Adrenal gland (tissue), 12 donors: ENCODE results near the gene TIMM9. TPM values are rescaled to one million over a fixed set of nuclear protein-coding genes. Genes with fewer than 3 reads are reported as not detected.

ENCODE experiments used
- DNase-seq, 7 donors: peaks; one replicate each; pipeline ENCODE4 v3.0.0-alpha.2; 2019 to 2020
- H3K27ac ChIP-seq, 5 donors: fragments of 200-600 bp; sonication (generic) in 4 of 5; 1 replicate in 3 of 5; 2 replicates in 2 of 5; pipeline versions ENCODE4 v1.5.1 to v1.8.0; 2016 to 2020; ENCODE audit warnings: mild to moderate bottlenecking in 1 of 5
- H3K27me3 ChIP-seq: fragments of 200-600 bp; 2 replicates; pipeline ENCODE4 v1.8.0; 2021
- H3K36me3 ChIP-seq, 2 donors: fragments of 200-600 bp; replicated peaks in 1 of 2; 1 replicate in 1 of 2; 2 replicates in 1 of 2; pipeline versions ENCODE4 v1.5.1 to v1.8.0; 2018 to 2022
- H3K4me1 ChIP-seq, 2 donors: fragments of 200-600 bp; replicated peaks in 1 of 2; 1 replicate in 1 of 2; 2 replicates in 1 of 2; pipeline versions ENCODE4 v1.5.1 to v1.8.0; 2018 to 2021
- H3K4me3 ChIP-seq, 4 donors: fragments of 200-600 bp; sonication (generic) in 3 of 4; one replicate each; pipeline ENCODE4 v1.5.1; 2016 to 2018
- H3K9me3 ChIP-seq, 3 donors: fragments of 200-600 bp; sonication (generic) in 1 of 3; replicated peaks in 1 of 3; 1 replicate in 2 of 3; 2 replicates in 1 of 3; pipeline versions ENCODE4 v1.5.1 to v1.8.0; 2016 to 2021
- CTCF ChIP-seq, 6 experiments: fragments of 450-650 bp in 4 of 6; fragments of 200-600 bp in 2 of 6; sonication (generic) in 1 of 6; IDR thresholded peaks; 1 replicate in 5 of 6; 2 replicates in 1 of 6; pipeline versions ENCODE4 v1.5.1 to v1.8.0; 2016 to 2021; ENCODE audit warnings: antibody characterized with exemption in 6 of 6, mild to moderate bottlenecking in 2 of 6, moderate library complexity in 1 of 6
- POLR2A ChIP-seq, 2 donors: fragments of 450-650 bp; IDR thresholded peaks; one replicate each; pipeline ENCODE4 v1.6.1; 2017; ENCODE audit warnings: antibody characterized with exemption in 2 of 2, mild to moderate bottlenecking in 2 of 2, moderate library complexity in 1 of 2
- WGBS, 4 donors: extraction: QIAGEN DNeasy Blood & Tissue Kit in 2 of 4; methylation state at CpG; one replicate each; pipeline versions ENCODE4 v1.1.5 to v1.1.7; 2013 to 2017; 5-methylcytosine and 5-hydroxymethylcytosine counted together
- intact Hi-C, 2 donors: fragments of 100-400 bp; cut with DNase I; formaldehyde crosslinking; loops; one replicate each; pipeline versions ENCODE4 v1.14.1 to v1.15.0; 2022 to 2023
- polyA plus RNA-seq, 3 donors: library from polyadenylated mRNA; stranded (reverse); fragments of 200-250 nt in 2 of 3; fragments of 350-450 nt in 1 of 3; fragmentation: Illumina TruSeq in 1 of 3; extraction: RNeasy Lipid Tissue Mini Kit (QIAGEN cat#74804) in 1 of 3; gene quantifications; one replicate each; pipeline ENCODE4 v1.2.3, GENCODE V29; 2013 to 2014
- total RNA-seq, 9 donors: library from RNA; depleted of rRNA in 4 of 9; stranded (reverse); fragments of >200 nt in 4 of 9; fragments of 120-200 nt in 1 of 9; fragmentation: NEBNext Ultra II Directional in 1 of 9; extraction: Animal tissue kit (Norgen Biotek cat#: 25700) in 1 of 9; gene quantifications; one replicate each; pipeline versions ENCODE4 v1.1.0 to v1.2.4, GENCODE V29; 2013 to 2023
- donor health status: healthy with polysubstance abuse.
- donor health status: Bipolar disorder and iron deficiency.
- donor health status: DM: yes; HTN: yes; CAD: no.
- donor health status: DM: no; HTN: no; CAD: no.
- donor health status: DM: no; HTN: no; CAD: no.
- donor health status: DM: yes; HTN: yes; CAD: no.

The TIMM9 gene
- total and polyA plus RNA-seq, 12 donors, result 30.3 to 113 (median 45.9) TPM

- TF ChIP-seq POLR2A (IDR thresholded peaks at IDR 0.05) (no peak), CTCF (IDR thresholded peaks at IDR 0.05) (no peak)
- no peak overlapping the region for H3K4me3 ChIP-seq
- no peaks in the 10 kb centered on the region for H3K4me1 ChIP-seq
- H3K36me3 ChIP-seq, result peaks cover 0 to 24% of the 10 kb centered on the region in 2 donors
- no peak for DNase-seq
- intact Hi-C loops, result no loop called here
- H3K9me3 ChIP-seq, result no peaks in the 10 kb centered on the region
- WGBS, 4 donors, result 92 to 100% (median 97%) methylated on average over 2 of the region's 2 CpGs
- H3K27me3 ChIP-seq, result no peaks in the 10 kb centered on the region
- no peak overlapping the region for H3K27ac ChIP-seq
Measured at GRCh38 chr14:58463147-58463546, 35.8 kb upstream of the TIMM9 start.

GRCh38 chr14:58460772-58461171 is 33.4 kb upstream of the TIMM9 start:
- WGBS, 4 donors, result 85 to 95% (median 94%) methylated on average over 2 of the region's 2 CpGs
- Histone ChIP-seq H3K4me3 (no peak overlapping the region), H3K27me3 (no peaks in the 10 kb centered on the region), H3K9me3 (no peaks in the 10 kb centered on the region), H3K36me3 (peaks cover 0 to 21% of the 10 kb centered on the region in 2 donors), H3K27ac (no peak overlapping the region), H3K4me1 (no peaks in the 10 kb centered on the region)
- DNase-seq, result no peak
- no peak for TF ChIP-seq CTCF (IDR thresholded peaks at IDR 0.05)
- no peak for TF ChIP-seq POLR2A (IDR thresholded peaks at IDR 0.05)
- intact Hi-C loops, result no loop called here

GRCh38 chr14:58455593-58456265 is 28.4 kb upstream of the TIMM9 start:
- no peak for DNase-seq
- no peaks in the 10 kb centered on the region for H3K4me1 ChIP-seq
- H3K27me3 ChIP-seq, result no peaks in the 10 kb centered on the region
- 83 to 87% (median 86%) methylated on average over 9 of the region's 9 CpGs for WGBS, 4 donors
- H3K9me3 ChIP-seq, result no peaks in the 10 kb centered on the region
- intact Hi-C loops, result no loop called here
- H3K36me3 ChIP-seq, result peaks cover 0 to 25% of the 10 kb centered on the region in 2 donors
- H3K27ac ChIP-seq, result no peak overlapping the region
- no peak for TF ChIP-seq POLR2A (IDR thresholded peaks at IDR 0.05)
- TF ChIP-seq CTCF (IDR thresholded peaks at IDR 0.05), result no peak
- no peak overlapping the region for H3K4me3 ChIP-seq

- 82 to 94% (median 89%) methylated on average over 5 of the region's 5 CpGs for whole genome bisulfite sequencing, 4 donors
- Histone ChIP-seq H3K27me3 (no peaks in the 10 kb centered on the region), H3K4me1 (no peaks in the 10 kb centered on the region), H3K4me3 (no peak overlapping the region), H3K36me3 (peaks cover 0 to 36% of the 10 kb centered on the region in 2 donors), H3K9me3 (no peaks in the 10 kb centered on the region), H3K27ac (no peak overlapping the region)
- TF ChIP-seq CTCF (IDR thresholded peaks at IDR 0.05) (no peak), POLR2A (IDR thresholded peaks at IDR 0.05) (no peak)
- peak in 1 of 7 donors; percentile 6 for DNase-seq
- intact Hi-C loops, result no loop called here
Measured at GRCh38 chr14:58444627-58445026, 17.3 kb upstream of the TIMM9 start.
